CD4-positive, CD25-positive, alpha-beta regulatory T cell (primary cell): ENCODE measurements around the gene YBX2. TPM values are rescaled to one million over a fixed set of nuclear protein-coding genes. Genes with fewer than 3 reads are reported as not detected.
"Not testable (repeated sequence)": the region's sequence is repeated elsewhere in the genome, so short reads cannot be mapped to it uniquely, and the experiment has no call there.

ENCODE experiments used
- ATAC-seq, 2 donors: fragments of 150-1000 bp; cut with Tn5 transposase; one replicate each; pipeline ENCODE4 v1.10.0; 2021; ENCODE audit warnings: low read depth in 2 of 2, moderate number of reproducible peaks in 2 of 2, moderate library complexity in 1 of 2
- DNase-seq, 3 donors: peaks; one replicate each; pipeline versions ENCODE4 v3.0.0 to v3.0.0-alpha.2; 2012 to 2022; ENCODE audit warnings: mixed read lengths in 1 of 3
- H3K27ac ChIP-seq: one replicate; pipeline ENCODE4 v1.7.0; 2013; ENCODE audit warnings: mild to moderate bottlenecking, low read length; ENCODE audit not compliant: insufficient read depth, poor library complexity, severe bottlenecking
- H3K27me3 ChIP-seq: one replicate; pipeline ENCODE4 v1.7.0; 2013; ENCODE audit warnings: low read length; ENCODE audit not compliant: control insufficient read depth, insufficient read depth
- H3K36me3 ChIP-seq: one replicate; pipeline ENCODE4 v1.7.0; 2013; ENCODE audit warnings: mild to moderate bottlenecking, low read length, moderate library complexity; ENCODE audit not compliant: control insufficient read depth, insufficient read depth
- H3K4me1 ChIP-seq: 2 replicates; pipeline ENCODE4 v1.7.0; 2013; ENCODE audit warnings: mild to moderate bottlenecking, low read length; ENCODE audit not compliant: insufficient read depth, control insufficient read depth, poor library complexity, severe bottlenecking
- H3K4me3 ChIP-seq: one replicate; pipeline ENCODE4 v1.7.0; 2013; ENCODE audit warnings: low read depth, mild to moderate bottlenecking, low read length, moderate library complexity
- H3K9me3 ChIP-seq, 2 experiments: 1 replicate in 1 of 2; 2 replicates in 1 of 2; pipeline ENCODE4 v1.7.0; 2013; ENCODE audit warnings: low read length in 2 of 2, mild to moderate bottlenecking in 1 of 2, moderate library complexity in 1 of 2; ENCODE audit not compliant: control insufficient read depth in 2 of 2
- H3K27ac Mint-ChIP-seq, 3 donors: one replicate each; pipeline ENCODE4 v1.8.0; 2020 to 2022; ENCODE audit warnings: mild to moderate bottlenecking in 3 of 3, mixed read lengths in 3 of 3, moderate library complexity in 2 of 3
- H3K27me3 Mint-ChIP-seq: one replicate; pipeline ENCODE4 v1.8.0; 2022; ENCODE audit warnings: mild to moderate bottlenecking, mixed read lengths
- H3K36me3 Mint-ChIP-seq: one replicate; pipeline ENCODE4 v1.8.0; 2020; ENCODE audit warnings: mixed read lengths
- H3K4me1 Mint-ChIP-seq, 4 donors: one replicate each; pipeline ENCODE4 v1.8.0; 2020 to 2022; ENCODE audit warnings: mixed read lengths in 4 of 4, mild to moderate bottlenecking in 1 of 4
- H3K4me3 Mint-ChIP-seq, 4 donors: one replicate each; pipeline ENCODE4 v1.8.0; 2020 to 2022; ENCODE audit warnings: mild to moderate bottlenecking in 4 of 4, mixed read lengths in 4 of 4, moderate library complexity in 3 of 4
- H3K9me3 Mint-ChIP-seq, 7 donors: one replicate each; pipeline ENCODE4 v1.8.0; 2020 to 2022; ENCODE audit warnings: mixed read lengths in 7 of 7, mild to moderate bottlenecking in 3 of 7, moderate library complexity in 2 of 7
- polyA plus RNA-seq, 4 donors: library from polyadenylated mRNA; unstranded; fragments of 300-500 nt; fragmentation: Illumina TruSeq; gene quantifications; one replicate each; pipeline ENCODE4 v1.2.3, GENCODE V29; 2021
- total RNA-seq: library from RNA; stranded (reverse); gene quantifications from one replicate; pipeline ENCODE4 v1.2.3, GENCODE V29; 2022

YBX2 gene
- total RNA-seq (not detected), polyA plus RNA-seq (not detected)

DNA sequence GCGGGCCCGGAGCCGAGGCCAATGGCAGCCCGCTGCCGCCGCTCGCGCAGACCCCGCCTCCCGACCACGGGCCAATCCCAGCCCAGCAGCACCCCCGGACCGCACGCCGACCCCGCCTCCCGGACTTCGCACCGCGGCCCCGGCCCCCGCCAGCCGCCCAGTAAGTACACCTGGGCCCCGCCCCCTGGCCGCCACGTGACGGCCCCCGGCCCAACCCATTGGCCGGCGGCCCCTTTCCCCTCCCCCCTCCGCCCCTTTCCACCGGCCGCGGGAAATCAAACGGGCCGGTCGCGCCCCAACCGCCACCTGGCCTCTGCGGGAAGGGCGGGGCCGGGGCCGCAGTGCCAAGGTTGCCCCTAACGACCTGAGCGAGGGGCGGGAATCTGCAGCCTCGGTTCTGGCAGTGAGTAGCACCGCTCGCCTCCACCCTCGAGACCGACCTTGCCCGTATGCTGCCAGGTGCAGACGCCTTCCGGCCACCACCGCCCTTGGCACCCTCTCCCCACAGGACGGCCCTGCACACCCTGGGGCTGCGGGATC is at the start of gene YBX2:
Gene YBX2, minus strand, starts transcription at position 26 of the 540 bp plus-strand sequence. CDS start 139 bp downstream, outside the sequence.
- Histone ChIP-seq H3K36me3 (no peaks in the 10 kb centered on the region), H3K27me3 (peaks cover 10% of the 10 kb centered on the region), H3K4me1 (peaks cover 31% of the 10 kb centered on the region), H3K27ac (no peak within 1 kb of the TSS), H3K4me3 (peak within 1 kb of the TSS; percentile 26), H3K9me3 (no peaks in the 10 kb centered on the region)
- H3K4me1 Mint-ChIP-seq = peaks cover 4 to 27% (median 9%) of the 10 kb centered on the region in 4 donors
- H3K4me3 Mint-ChIP-seq = peak within 1 kb of the TSS; percentile 72 to 86 (median 82)
- H3K9me3 Mint-ChIP-seq = peaks cover 0 to 1% (median 0%) of the 10 kb centered on the region in 7 donors
- H3K27ac Mint-ChIP-seq = peak within 1 kb of the TSS; percentile 76 to 79 (median 76)
- peaks cover 3% of the 10 kb centered on the region for H3K36me3 Mint-ChIP-seq
- ATAC-seq (peak; percentile 69 to 74), DNase-seq (peak; percentile 49 to 75 (median 69))
- H3K27me3 Mint-ChIP-seq = peaks cover 37% of the 10 kb centered on the region

DNA sequence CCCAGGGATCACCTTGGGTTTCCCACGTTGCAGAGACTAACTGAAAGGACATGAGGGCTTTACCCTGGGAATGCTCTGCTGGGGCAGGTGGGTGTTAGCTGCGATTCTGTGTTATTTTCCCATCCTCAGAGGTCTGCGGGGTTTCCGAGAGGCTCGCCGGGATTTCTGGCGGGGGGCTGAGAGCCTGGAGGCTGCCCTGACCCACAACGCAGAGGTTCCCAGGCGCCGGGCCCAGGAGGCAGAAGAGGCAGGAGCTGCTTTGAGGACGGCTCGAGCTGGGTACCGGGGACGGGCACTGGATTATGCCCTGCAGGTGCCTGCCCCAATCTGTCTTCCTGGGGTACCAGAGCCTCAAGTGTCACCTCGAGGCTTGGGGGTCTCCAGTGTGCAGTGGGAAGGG is 48.8 kb upstream of the YBX2 start:
- no peak for ATAC-seq
- Histone ChIP-seq H3K27me3 (no peaks in the 10 kb centered on the region), H3K4me1 (peaks cover 17% of the 10 kb centered on the region), H3K36me3 (peaks cover 74% of the 10 kb centered on the region), H3K9me3 (no peaks in the 10 kb centered on the region), H3K4me3 (no peak overlapping the region), H3K27ac (no peak overlapping the region)
- no peak overlapping the region for H3K4me3 Mint-ChIP-seq
- H3K36me3 Mint-ChIP-seq = peaks cover 22% of the 10 kb centered on the region
- peaks cover 0 to 1% (median 0%) of the 10 kb centered on the region in 7 donors for H3K9me3 Mint-ChIP-seq
- DNase-seq = no peak
- no peaks in the 10 kb centered on the region for H3K27me3 Mint-ChIP-seq
- H3K27ac Mint-ChIP-seq = peak overlapping the region in 1 of 3 donors; percentile 7
- peaks cover 13 to 43% (median 17%) of the 10 kb centered on the region in 4 donors for H3K4me1 Mint-ChIP-seq

DNA sequence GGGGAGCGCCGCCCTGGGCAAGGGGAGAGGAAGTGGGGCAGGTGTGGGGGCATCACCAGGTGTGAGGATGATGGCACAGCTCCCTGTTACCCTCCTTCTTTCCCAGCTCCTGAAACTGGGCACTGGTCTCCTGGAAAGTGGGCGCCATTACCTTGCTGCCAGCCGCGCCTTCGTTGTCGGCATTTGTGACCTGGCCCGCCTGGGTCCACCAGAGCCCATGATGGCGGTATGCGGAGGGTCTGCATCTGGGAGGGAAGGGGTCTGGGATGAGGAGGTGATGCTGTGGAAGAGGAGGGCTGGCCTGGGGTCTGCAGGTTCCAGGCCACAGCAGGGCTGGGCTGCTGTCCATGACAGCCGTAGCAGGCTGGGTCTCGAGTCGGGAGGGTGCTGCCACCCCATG is 47.4 kb upstream of the YBX2 start:
- H3K27me3 ChIP-seq = no peaks in the 10 kb centered on the region
- Mint-ChIP-seq H3K27ac (no peak overlapping the region), H3K4me1 (peaks cover 13 to 53% (median 23%) of the 10 kb centered on the region in 4 donors), H3K36me3 (peaks cover 30% of the 10 kb centered on the region), H3K4me3 (no peak overlapping the region), H3K27me3 (no peaks in the 10 kb centered on the region), H3K9me3 (peaks cover 0 to 1% (median 0%) of the 10 kb centered on the region in 7 donors)
- H3K9me3 ChIP-seq = no peaks in the 10 kb centered on the region
- DNase-seq = no peak
- H3K27ac ChIP-seq = no peak overlapping the region
- H3K36me3 ChIP-seq = peaks cover 60% of the 10 kb centered on the region
- H3K4me1 ChIP-seq = peaks cover 31% of the 10 kb centered on the region
- no peak overlapping the region for H3K4me3 ChIP-seq
- no peak for ATAC-seq

DNA sequence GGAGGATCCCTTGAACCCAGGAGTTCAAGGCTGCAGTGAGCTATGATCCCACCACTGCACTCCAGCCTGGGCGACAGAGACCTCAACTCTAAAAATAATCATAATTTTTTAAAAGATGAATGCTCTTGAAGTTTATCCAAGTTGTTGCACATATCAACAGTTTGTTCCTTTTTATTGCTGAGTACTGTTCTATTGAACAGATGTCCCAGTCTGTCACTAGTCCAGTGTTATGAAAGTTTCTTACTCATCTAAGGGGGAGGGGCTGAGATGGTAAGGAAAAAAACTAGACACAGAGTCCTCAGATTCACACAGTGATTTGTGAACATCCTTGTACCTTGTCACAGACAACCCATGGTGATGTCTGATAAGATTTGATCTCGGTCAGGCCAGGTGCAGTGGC is 45.7 kb upstream of the YBX2 start:
- H3K9me3 ChIP-seq = no peaks in the 10 kb centered on the region
- H3K27ac ChIP-seq = no peak overlapping the region
- H3K4me1 ChIP-seq = peaks cover 44% of the 10 kb centered on the region
- peaks cover 47% of the 10 kb centered on the region for H3K36me3 ChIP-seq
- Mint-ChIP-seq H3K4me3 (peak overlapping the region in 3 of 4 donors; percentile 59 to 85 (median 67)), H3K36me3 (peaks cover 27% of the 10 kb centered on the region), H3K27ac (peak overlapping the region in 2 of 3 donors; percentile 43 to 74), H3K27me3 (no peaks in the 10 kb centered on the region), H3K9me3 (peaks cover 0 to 1% (median 0%) of the 10 kb centered on the region in 7 donors), H3K4me1 (peaks cover 7 to 65% (median 25%) of the 10 kb centered on the region in 4 donors)
- DNase-seq (no peak), ATAC-seq (no peak)
- H3K4me3 ChIP-seq = no peak overlapping the region
- H3K27me3 ChIP-seq = no peaks in the 10 kb centered on the region

DNA sequence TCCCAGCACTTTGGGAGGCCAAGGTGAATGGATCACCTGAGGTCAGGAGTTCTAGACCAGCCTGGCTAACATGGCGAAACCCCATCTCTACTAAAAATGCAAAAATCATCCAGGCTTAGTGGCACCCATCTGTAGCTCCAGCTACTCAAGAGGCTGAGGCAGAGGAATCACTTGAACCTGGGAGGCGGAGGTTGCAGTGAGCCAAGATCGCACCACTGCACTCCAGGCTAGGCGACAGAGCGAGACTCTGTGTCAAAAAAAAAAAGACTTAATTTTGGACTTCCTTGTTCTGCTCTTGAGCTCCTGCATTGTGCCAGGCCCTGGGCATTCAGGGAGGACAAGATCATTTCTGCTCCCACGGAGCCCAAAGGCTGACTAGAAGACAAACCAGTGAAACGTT is 43.2 kb upstream of the YBX2 start:
- Histone ChIP-seq H3K4me1 (peaks cover 60% of the 10 kb centered on the region), H3K27ac (peak overlapping the region; percentile 78), H3K4me3 (peak overlapping the region; percentile 90), H3K36me3 (peaks cover 29% of the 10 kb centered on the region)
- H3K9me3 ChIP-seq, ATAC-seq, H3K9me3 Mint-ChIP-seq, H3K27me3 Mint-ChIP-seq, H3K27me3 ChIP-seq, DNase-seq: not testable (repeated sequence)
- Mint-ChIP-seq H3K36me3 (peaks cover 18% of the 10 kb centered on the region), H3K4me1 (peaks cover 4 to 82% (median 30%) of the 10 kb centered on the region in 4 donors), H3K27ac (peak overlapping the region; percentile 86 to 97 (median 93)), H3K4me3 (peak overlapping the region; percentile 94 to 99 (median 96))

DNA sequence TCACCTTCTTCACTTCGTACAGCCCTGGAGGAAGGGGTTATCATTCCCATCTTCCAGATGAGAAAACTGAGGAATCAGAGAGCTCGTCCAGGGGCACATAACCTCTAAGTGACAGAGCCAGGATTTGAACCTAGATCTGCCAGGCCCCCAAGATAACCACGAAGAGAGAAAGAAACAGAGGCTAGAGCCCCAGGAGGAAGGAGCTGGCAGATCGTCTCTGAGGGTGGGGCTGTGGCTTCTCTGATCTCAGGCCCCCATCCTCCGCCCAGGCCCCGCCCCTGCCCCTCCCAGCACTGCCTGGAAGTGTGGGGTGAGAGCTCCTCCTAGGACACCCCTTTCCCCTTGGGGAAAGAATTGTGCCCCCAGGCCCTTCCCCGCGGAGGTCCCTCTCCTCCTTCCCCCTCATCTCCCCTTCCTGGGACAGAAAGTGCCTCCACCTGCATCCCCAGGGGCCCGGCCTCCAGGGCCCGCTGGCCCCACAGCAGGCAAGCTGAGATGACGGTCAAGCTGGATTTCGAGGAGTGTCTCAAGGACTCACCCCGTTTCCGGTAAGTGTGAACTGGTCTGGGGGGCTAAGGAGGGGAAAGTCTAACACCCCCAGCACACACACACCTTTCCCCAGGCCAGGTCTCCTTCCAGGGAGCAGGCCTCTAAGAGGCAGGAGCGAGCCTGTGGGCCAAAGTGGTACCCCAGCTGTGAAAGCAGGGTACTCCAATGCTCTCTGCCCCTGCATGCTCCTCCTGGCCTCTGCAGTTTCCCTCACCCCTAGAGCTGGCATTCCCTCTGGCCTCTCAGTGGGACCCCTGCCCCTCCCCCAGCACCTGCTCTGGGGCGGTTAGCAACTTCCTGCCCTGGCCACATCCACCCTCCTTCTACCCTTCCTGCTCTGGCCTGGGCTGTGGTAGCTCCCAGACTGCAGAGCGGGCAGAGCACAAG is 42.1 kb upstream of the YBX2 start, which contains the start of gene ACAP1:
Gene ACAP1, plus strand, starts transcription at position 290 of the 936 bp plus-strand sequence. Its CDS starts 206 bp downstream, at position 496.
- Histone ChIP-seq H3K4me3 (peak within 1 kb of the TSS; percentile 90), H3K9me3 (no peaks in the 10 kb centered on the region), H3K27me3 (no peaks in the 10 kb centered on the region), H3K36me3 (peaks cover 19% of the 10 kb centered on the region), H3K4me1 (peaks cover 69% of the 10 kb centered on the region), H3K27ac (peak within 1 kb of the TSS; percentile 78)
- H3K27ac Mint-ChIP-seq = peak within 1 kb of the TSS; percentile 93 to 98 (median 96)
- H3K9me3 Mint-ChIP-seq = no peaks in the 10 kb centered on the region
- DNase-seq (peak; percentile 77 to 93 (median 79)), ATAC-seq (peak; percentile 94)
- peaks cover 9 to 86% (median 35%) of the 10 kb centered on the region in 4 donors for H3K4me1 Mint-ChIP-seq
- H3K4me3 Mint-ChIP-seq = peak within 1 kb of the TSS; percentile 94 to 99 (median 96)
- H3K27me3 Mint-ChIP-seq = no peaks in the 10 kb centered on the region
- peaks cover 16% of the 10 kb centered on the region for H3K36me3 Mint-ChIP-seq

DNA sequence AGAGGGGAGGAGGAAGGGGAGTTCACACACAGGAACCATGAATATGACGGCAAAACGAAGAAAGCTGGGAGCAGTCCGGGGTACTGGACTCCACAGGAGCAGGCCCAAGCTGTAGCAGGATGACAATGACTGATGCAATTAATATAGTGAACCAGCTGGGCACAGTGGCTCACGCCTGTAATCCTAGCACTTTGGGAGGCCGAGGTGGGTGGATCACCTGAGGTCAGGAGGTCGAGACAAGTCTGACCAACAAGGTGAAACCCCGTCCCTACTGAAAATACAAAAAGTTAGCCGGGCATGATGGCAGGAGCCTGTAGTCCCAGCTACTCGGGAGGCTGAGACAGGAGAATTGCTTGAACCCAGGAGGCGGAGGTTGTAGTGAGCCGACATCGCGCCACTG is 41.3 kb upstream of the YBX2 start:
- Mint-ChIP-seq H3K4me1 (peaks cover 9 to 85% (median 34%) of the 10 kb centered on the region in 4 donors), H3K4me3 (peak overlapping the region; percentile 94 to 99 (median 96)), H3K36me3 (peaks cover 14% of the 10 kb centered on the region), H3K27ac (peak overlapping the region; percentile 93 to 98 (median 96))
- not testable (repeated sequence) for ATAC-seq, H3K27me3 ChIP-seq, H3K9me3 Mint-ChIP-seq, DNase-seq, H3K27me3 Mint-ChIP-seq, H3K9me3 ChIP-seq
- H3K4me1 ChIP-seq = peaks cover 73% of the 10 kb centered on the region
- peaks cover 13% of the 10 kb centered on the region for H3K36me3 ChIP-seq
- H3K4me3 ChIP-seq = peak overlapping the region; percentile 90
- peak overlapping the region; percentile 78 for H3K27ac ChIP-seq
